HG03175 (cell line): Measurements from ENCODE around the gene CCDC50.
A peak's percentile ranks its signal among the peaks of the same experiment; 100 is the strongest.

Experiments
- ATAC-seq: cut with Tn5 transposase; IDR thresholded peaks from one replicate; pipeline ENCODE4 v1.9.1; 2021; ENCODE audit warnings: mild to moderate bottlenecking, moderate library complexity; ENCODE audit not compliant: unreplicated experiment

The CCDC50 gene

GRCh38 chr3:191376516-191377141 is 47.4 kb downstream of the CCDC50 start:
- ATAC-seq: no peak

- no peak for ATAC-seq
Measured at GRCh38 chr3:191378142-191378812, 49.1 kb downstream of the CCDC50 start.

GRCh38 chr3:191379446-191379845 is 50.3 kb downstream of the CCDC50 start:
- ATAC-seq: no peak

- no peak for ATAC-seq
Measured at GRCh38 chr3:191380001-191380400, 50.8 kb downstream of the CCDC50 start.

- ATAC-seq: no peak
Measured at GRCh38 chr3:191381303-191381702, 52.1 kb downstream of the CCDC50 start.

GRCh38 chr3:191382661-191383060 is 53.5 kb downstream of the CCDC50 start:
- ATAC-seq: peak; percentile 46

GRCh38 chr3:191383124-191383523 is 53.9 kb downstream of the CCDC50 start:
- ATAC-seq: no peak

GRCh38 chr3:191385101-191385500 is 55.9 kb downstream of the CCDC50 start:
- no peak for ATAC-seq

- ATAC-seq: no peak
Measured at GRCh38 chr3:191387441-191388077, 58.4 kb downstream of the CCDC50 start.

- no peak for ATAC-seq
Measured at GRCh38 chr3:191388823-191389222, 59.6 kb downstream of the CCDC50 start.

GRCh38 chr3:191390580-191390979 is 61.4 kb downstream of the CCDC50 start:
- ATAC-seq: no peak

- no peak for ATAC-seq
Measured at GRCh38 chr3:191391861-191392808, 62.9 kb downstream of the CCDC50 start.

- ATAC-seq: no peak
Measured at GRCh38 chr3:191393146-191393545, 64.0 kb downstream of the CCDC50 start.

GRCh38 chr3:191397771-191398170 is 68.6 kb downstream of the CCDC50 start:
- ATAC-seq: no peak

- no peak for ATAC-seq
Measured at GRCh38 chr3:191398607-191399006, 69.4 kb downstream of the CCDC50 start.

- ATAC-seq: no peak
Measured at GRCh38 chr3:191399918-191400317, 70.7 kb downstream of the CCDC50 start.

- no peak for ATAC-seq
Measured at GRCh38 chr3:191401775-191402357, 72.7 kb downstream of the CCDC50 start.

- ATAC-seq: no peak
Measured at GRCh38 chr3:191409791-191410359, 80.7 kb downstream of the CCDC50 start.

GRCh38 chr3:191412759-191413158 is 83.6 kb downstream of the CCDC50 start:
- no peak for ATAC-seq

- ATAC-seq: no peak
Measured at GRCh38 chr3:191414286-191414685, 85.1 kb downstream of the CCDC50 start.
